ENCODE measurements around the gene EPO.
"Not testable (repeated sequence)": the region's sequence is repeated elsewhere in the genome, so short reads cannot be mapped to it uniquely, and the experiment has no call there.

The EPO gene

GRCh38 chr7:100744605-100745004, 24.3 kb downstream of the EPO start:
- DNase-seq: no peak

- DNase-seq: no peak
Observed at GRCh38 chr7:100745184-100745583, 24.9 kb downstream of the EPO start.

- DNase-seq: no peak
Observed at GRCh38 chr7:100752994-100753393, 32.7 kb downstream of the EPO start.

GRCh38 chr7:100753750-100754149, 33.5 kb downstream of the EPO start:
- no peak for DNase-seq

- DNase-seq: no peak
Observed at GRCh38 chr7:100759357-100760171, 39.3 kb downstream of the EPO start.

- DNase-seq: not testable (repeated sequence)
Observed at GRCh38 chr7:100762841-100763240, 42.6 kb downstream of the EPO start.

- no peak for DNase-seq
Observed at GRCh38 chr7:100763556-100764140, 43.4 kb downstream of the EPO start.

GRCh38 chr7:100764841-100765240, 44.6 kb downstream of the EPO start:
- DNase-seq: no peak

- no peak for DNase-seq
Observed at GRCh38 chr7:100765250-100765649, 45.0 kb downstream of the EPO start.

GRCh38 chr7:100768784-100769183, 48.5 kb downstream of the EPO start:
- no peak for DNase-seq
